Keratinocyte (primary cell): Measurements from ENCODE around the gene TCF7L2.

Experiments used
- CTCF ChIP-seq, 3 experiments: IDR thresholded peaks in 1 of 3; conservative IDR thresholded peaks in 1 of 3; optimal IDR thresholded peaks in 1 of 3; 2 replicates in 2 of 3; 3 replicates in 1 of 3; pipeline versions ENCODE3 to v1.5.1; 2011; ENCODE audit warnings: low read length in 3 of 3, mild to moderate bottlenecking in 3 of 3, moderate library complexity in 2 of 3, control low read depth in 1 of 3, inconsistent platforms in 1 of 3; ENCODE audit not compliant: insufficient read depth in 2 of 3; ENCODE audit errors: extremely low read depth in 1 of 3
- EZH2 ChIP-seq: IDR thresholded peaks from one replicate; pipeline ENCODE4 v1.6.1; 2012; ENCODE audit warnings: inconsistent platforms, mild to moderate bottlenecking, low read length, moderate library complexity

- TF ChIP-seq EZH2, result no peak
- no peak for TF ChIP-seq CTCF (optimal IDR thresholded peaks at IDR 0.05 in 1 of 3, IDR thresholded peaks at IDR 0.05 in 1 of 3, conservative IDR thresholded peaks at IDR 0.05 in 1 of 3; ENCODE audit: extremely low read depth in 1 of 3, insufficient read depth in 2 of 3, low read length in 3 of 3)
Measured at GRCh38 chr10:113161066-113161465, 211.0 kb downstream of the TCF7L2 start.
